ENCODE measurements around the gene UBE2K.
"Not testable (repeated sequence)": the region's sequence is repeated elsewhere in the genome, so short reads cannot be mapped to it uniquely, and the experiment has no call there.

The UBE2K gene

GRCh38 chr4:39785083-39785482 is 87.1 kb downstream of the UBE2K start:
- no peaks in the 10 kb centered on the region for H3K79me2 ChIP-seq (ENCODE audit: insufficient read depth, low read depth)
- no peak overlapping the region for H2AFZ ChIP-seq (ENCODE audit: low read depth)
- H3K4me3 ChIP-seq (IDR thresholded peaks at IDR 0.05; ENCODE audit: insufficient read depth, low read depth, low read length): no peak overlapping the region
- H3K4me1 ChIP-seq (ENCODE audit: low read depth, poor library complexity, severe bottlenecking): no peaks in the 10 kb centered on the region
- no peak overlapping the region for H3K4me2 ChIP-seq
- no peaks in the 10 kb centered on the region for H3K27me3 ChIP-seq (ENCODE audit: insufficient read depth, low read depth)
- H3K36me3 ChIP-seq (ENCODE audit: insufficient read depth): no peaks in the 10 kb centered on the region
- no peak overlapping the region for H3K9ac ChIP-seq
- TF ChIP-seq CTCF (conservative IDR thresholded peaks at IDR 0.05; ENCODE audit: low read depth, low read length): no peak
- no peaks in the 10 kb centered on the region for H4K20me1 ChIP-seq (ENCODE audit: insufficient read depth)
- H3K27ac ChIP-seq: no peak overlapping the region

- Histone ChIP-seq H3K79me2 (ENCODE audit: insufficient read depth, low read depth) (no peaks in the 10 kb centered on the region), H3K27me3 (ENCODE audit: insufficient read depth, low read depth) (no peaks in the 10 kb centered on the region), H3K27ac (no peak overlapping the region), H3K4me2 (no peak overlapping the region), H3K36me3 (ENCODE audit: insufficient read depth) (no peaks in the 10 kb centered on the region), H2AFZ (ENCODE audit: low read depth) (no peak overlapping the region), H3K9ac (no peak overlapping the region), H3K4me1 (ENCODE audit: low read depth, poor library complexity, severe bottlenecking) (no peaks in the 10 kb centered on the region), H3K4me3 (IDR thresholded peaks at IDR 0.05; ENCODE audit: insufficient read depth, low read depth, low read length) (no peak overlapping the region), H4K20me1 (ENCODE audit: insufficient read depth) (no peaks in the 10 kb centered on the region)
- no peak for TF ChIP-seq CTCF (conservative IDR thresholded peaks at IDR 0.05; ENCODE audit: low read depth, low read length)
These were observed 88.9 kb downstream of the UBE2K start for GRCh38 chr4:39786838-39787237.

GRCh38 chr4:39792128-39792527 is 94.2 kb downstream of the UBE2K start:
- H3K4me1 ChIP-seq (ENCODE audit: low read depth, poor library complexity, severe bottlenecking): no peaks in the 10 kb centered on the region
- H3K79me2 ChIP-seq (ENCODE audit: insufficient read depth, low read depth): no peaks in the 10 kb centered on the region
- H3K27me3 ChIP-seq (ENCODE audit: insufficient read depth, low read depth): no peaks in the 10 kb centered on the region
- H2AFZ ChIP-seq (ENCODE audit: low read depth): no peak overlapping the region
- no peak overlapping the region for H3K9ac ChIP-seq
- H3K27ac ChIP-seq: no peak overlapping the region
- H4K20me1 ChIP-seq (ENCODE audit: insufficient read depth): no peaks in the 10 kb centered on the region
- TF ChIP-seq CTCF (conservative IDR thresholded peaks at IDR 0.05; ENCODE audit: low read depth, low read length): no peak
- H3K4me2 ChIP-seq: no peak overlapping the region
- no peaks in the 10 kb centered on the region for H3K36me3 ChIP-seq (ENCODE audit: insufficient read depth)
- no peak overlapping the region for H3K4me3 ChIP-seq (IDR thresholded peaks at IDR 0.05; ENCODE audit: insufficient read depth, low read depth, low read length)

- Histone ChIP-seq H3K36me3 (ENCODE audit: insufficient read depth) (no peaks in the 10 kb centered on the region), H4K20me1 (ENCODE audit: insufficient read depth) (no peaks in the 10 kb centered on the region), H3K9ac (no peak overlapping the region), H3K79me2 (ENCODE audit: insufficient read depth, low read depth) (no peaks in the 10 kb centered on the region), H3K27ac (no peak overlapping the region), H3K4me3 (IDR thresholded peaks at IDR 0.05; ENCODE audit: insufficient read depth, low read depth, low read length) (no peak overlapping the region), H3K4me2 (no peak overlapping the region), H3K4me1 (ENCODE audit: low read depth, poor library complexity, severe bottlenecking) (no peaks in the 10 kb centered on the region), H2AFZ (ENCODE audit: low read depth) (no peak overlapping the region), H3K27me3 (ENCODE audit: insufficient read depth, low read depth) (no peaks in the 10 kb centered on the region)
- TF ChIP-seq CTCF (conservative IDR thresholded peaks at IDR 0.05; ENCODE audit: low read depth, low read length): no peak
These were observed 94.6 kb downstream of the UBE2K start for GRCh38 chr4:39792529-39792928.

- not testable (repeated sequence) for H3K9ac ChIP-seq; H3K27me3 ChIP-seq (ENCODE audit: insufficient read depth, low read depth); H3K79me2 ChIP-seq (ENCODE audit: insufficient read depth, low read depth); H3K4me1 ChIP-seq (ENCODE audit: low read depth, poor library complexity, severe bottlenecking); H3K4me3 ChIP-seq (IDR thresholded peaks at IDR 0.05; ENCODE audit: insufficient read depth, low read depth, low read length); H2AFZ ChIP-seq (ENCODE audit: low read depth); H3K36me3 ChIP-seq (ENCODE audit: insufficient read depth); H3K4me2 ChIP-seq; H4K20me1 ChIP-seq (ENCODE audit: insufficient read depth); H3K27ac ChIP-seq
These were observed 95.0 kb downstream of the UBE2K start for GRCh38 chr4:39792976-39793375.

Measured in KMS-11 (cell line).